ENCODE results near the gene GDPGP1.

GRCh38 chr15:90232196-90232595 is 1.8 kb upstream of the GDPGP1 start:
- TF ChIP-seq, protein P1, sequence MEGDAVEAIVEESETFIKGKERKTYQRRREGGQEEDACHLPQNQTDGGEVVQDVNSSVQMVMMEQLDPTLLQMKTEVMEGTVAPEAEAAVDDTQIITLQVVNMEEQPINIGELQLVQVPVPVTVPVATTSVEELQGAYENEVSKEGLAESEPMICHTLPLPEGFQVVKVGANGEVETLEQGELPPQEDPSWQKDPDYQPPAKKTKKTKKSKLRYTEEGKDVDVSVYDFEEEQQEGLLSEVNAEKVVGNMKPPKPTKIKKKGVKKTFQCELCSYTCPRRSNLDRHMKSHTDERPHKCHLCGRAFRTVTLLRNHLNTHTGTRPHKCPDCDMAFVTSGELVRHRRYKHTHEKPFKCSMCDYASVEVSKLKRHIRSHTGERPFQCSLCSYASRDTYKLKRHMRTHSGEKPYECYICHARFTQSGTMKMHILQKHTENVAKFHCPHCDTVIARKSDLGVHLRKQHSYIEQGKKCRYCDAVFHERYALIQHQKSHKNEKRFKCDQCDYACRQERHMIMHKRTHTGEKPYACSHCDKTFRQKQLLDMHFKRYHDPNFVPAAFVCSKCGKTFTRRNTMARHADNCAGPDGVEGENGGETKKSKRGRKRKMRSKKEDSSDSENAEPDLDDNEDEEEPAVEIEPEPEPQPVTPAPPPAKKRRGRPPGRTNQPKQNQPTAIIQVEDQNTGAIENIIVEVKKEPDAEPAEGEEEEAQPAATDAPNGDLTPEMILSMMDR (IDR thresholded peaks at IDR 0.05), result no peak
- peak; percentile 67 for TF ChIP-seq POLR2AphosphoS5 (IDR thresholded peaks at IDR 0.05; ENCODE audit: low read depth, low read length)
